Activated CD4-positive, CD25-positive, alpha-beta regulatory T cell treated with anti-CD3 and anti-CD28 coated beads, Interleukin-2, amount 50 U/mL, for 72 hours (primary cell): ENCODE results near the gene PTPN20.
"Not testable (repeated sequence)": the region's sequence is repeated elsewhere in the genome, so short reads cannot be mapped to it uniquely, and the experiment has no call there.

ENCODE experiments used
- DNase-seq: peaks from one replicate; pipeline ENCODE4 v3.0.0; 2021

Gene PTPN20, protein sequence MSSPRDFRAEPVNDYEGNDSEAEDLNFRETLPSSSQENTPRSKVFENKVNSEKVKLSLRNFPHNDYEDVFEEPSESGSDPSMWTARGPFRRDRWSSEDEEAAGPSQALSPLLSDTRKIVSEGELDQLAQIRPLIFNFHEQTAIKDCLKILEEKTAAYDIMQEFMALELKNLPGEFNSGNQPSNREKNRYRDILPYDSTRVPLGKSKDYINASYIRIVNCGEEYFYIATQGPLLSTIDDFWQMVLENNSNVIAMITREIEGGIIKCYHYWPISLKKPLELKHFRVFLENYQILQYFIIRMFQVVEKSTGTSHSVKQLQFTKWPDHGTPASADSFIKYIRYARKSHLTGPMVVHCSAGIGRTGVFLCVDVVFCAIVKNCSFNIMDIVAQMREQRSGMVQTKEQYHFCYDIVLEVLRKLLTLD

DNA sequence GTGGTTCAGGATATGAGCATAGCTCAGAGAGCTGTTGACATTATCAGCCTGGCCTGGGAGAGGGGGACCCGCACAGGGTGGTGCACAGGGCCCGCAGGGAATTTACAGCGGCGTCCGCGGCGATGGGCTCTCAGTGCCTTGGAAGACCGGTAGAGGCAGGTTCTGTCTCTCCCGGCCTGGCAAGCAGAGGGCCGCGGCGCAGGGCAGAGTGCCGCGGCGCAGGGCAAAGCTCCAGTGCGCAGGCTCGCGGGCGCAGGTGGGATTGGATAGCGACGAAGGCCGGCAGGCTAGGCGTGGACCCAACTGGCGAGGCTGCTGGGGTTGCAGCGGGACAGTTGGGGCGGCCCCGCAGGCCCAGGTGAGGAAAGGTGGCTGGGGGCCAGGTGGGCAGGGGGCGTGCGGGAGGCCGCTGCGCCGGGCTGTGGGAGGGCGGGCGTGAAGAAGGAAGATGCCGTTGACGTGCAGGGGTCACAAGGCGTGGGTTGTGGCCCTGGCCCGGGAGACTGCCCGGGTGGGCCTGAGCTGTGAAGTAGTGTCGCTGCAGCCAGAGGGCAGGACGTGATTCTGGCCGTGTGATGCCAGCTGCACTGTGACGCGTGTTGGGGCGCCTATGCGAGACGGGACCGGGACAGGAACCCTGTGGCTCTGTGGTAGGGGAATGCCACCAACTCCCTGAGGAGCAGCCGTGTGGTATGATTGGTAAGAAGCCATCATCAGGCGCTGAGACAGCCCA is at the start of gene PTPN20:
Gene PTPN20, plus strand, starts transcription at position 285 of the 733 bp plus-strand sequence. CDS start 21,072 bp downstream, outside the sequence.
- not testable (repeated sequence) for DNase-seq

DNA sequence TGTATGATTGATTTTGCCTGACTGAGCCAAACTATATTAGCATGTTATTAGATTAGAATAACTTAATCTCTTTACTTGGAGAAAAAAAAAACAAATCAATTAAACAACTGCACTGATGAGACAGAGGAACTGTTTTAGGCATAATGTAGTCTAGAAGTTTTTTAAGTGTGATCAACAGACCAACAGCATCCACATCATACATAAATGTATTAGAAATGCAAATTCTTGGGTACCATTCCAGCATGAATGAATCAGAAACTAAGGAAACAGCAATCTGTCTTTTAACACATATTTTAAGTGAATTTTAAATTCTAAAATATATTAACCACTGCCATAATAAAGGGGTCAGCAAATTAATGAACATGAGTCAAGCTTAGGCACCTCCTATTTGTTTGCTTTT is 41.5 kb upstream of the PTPN20 start:
- not testable (repeated sequence) for DNase-seq

DNA sequence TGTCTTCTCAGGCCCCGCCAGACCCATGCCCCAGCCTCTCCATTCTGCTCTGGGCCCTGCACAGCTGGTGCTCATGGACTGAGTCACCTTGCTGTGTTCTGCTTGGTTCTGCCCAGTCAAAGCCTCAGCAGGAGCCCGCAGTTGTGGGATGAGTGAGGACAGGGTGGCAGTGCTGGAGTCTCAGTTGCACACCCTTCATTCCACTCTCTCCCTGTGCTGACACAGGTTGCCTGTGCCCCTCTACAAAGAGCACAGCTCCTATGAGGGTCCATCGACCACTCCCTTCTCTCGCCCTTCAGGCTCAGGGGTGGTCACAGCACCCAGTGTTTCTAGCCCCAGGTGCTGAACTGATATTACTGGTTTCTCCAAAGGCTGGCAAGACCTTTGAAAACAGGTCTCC is 39.6 kb upstream of the PTPN20 start:
- not testable (repeated sequence) for DNase-seq

DNA sequence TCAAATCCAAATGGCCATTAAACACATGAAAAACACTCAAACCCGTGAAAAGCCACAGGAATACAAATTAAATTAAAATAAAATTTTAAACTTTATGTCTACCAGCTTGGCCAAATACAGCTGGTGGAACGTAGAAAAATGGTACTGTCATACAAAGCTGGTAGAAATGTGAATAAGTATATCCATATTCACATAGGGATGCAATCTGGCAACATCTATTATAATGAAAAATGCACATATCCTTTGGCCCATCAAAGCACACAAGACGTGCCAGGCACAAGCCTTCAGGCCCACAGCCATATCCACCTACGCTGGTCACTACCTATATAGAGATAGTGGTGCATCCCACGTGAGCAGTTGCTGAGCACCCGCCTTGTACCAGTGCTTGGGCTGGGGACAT is 35.9 kb upstream of the PTPN20 start:
- not testable (repeated sequence) for DNase-seq

DNA sequence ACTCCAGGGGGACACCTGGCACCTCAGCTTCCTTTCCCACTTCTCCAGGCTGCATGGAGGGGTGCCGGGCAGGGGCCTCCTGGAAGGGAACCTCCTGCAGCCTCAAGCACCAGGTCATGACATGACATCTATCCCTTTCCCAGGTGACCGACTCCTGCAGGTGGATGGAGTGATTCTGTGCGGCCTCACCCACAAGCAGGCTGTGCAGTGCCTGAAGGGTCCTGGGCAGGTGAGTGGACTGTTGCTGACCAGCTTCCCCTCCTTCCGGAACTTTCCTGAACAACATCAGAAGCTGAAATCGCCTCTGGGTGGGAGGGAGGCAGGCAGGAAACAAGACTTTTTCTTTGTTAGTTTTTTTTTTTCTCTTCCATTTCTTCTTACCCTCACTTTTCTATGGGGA is 34.5 kb upstream of the PTPN20 start:
- not testable (repeated sequence) for DNase-seq

DNA sequence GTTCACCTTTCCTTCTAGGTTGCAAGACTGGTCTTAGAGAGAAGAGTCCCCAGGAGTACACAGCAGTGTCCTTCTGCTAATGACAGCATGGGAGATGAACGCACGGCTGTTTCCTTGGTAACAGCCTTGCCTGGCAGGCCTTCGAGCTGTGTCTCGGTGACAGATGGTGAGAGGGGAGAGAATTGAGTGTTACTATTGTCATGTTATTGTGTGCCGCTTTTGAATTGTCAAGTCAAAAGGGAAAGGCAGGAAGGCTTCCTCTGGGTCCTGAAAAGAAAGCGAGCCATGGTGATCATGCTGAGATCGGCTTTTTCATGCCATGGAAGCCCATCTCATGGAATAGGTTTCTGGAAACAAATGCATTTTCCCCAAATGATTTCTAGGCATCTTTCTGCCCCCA is 32.5 kb upstream of the PTPN20 start:
- not testable (repeated sequence) for DNase-seq

DNA sequence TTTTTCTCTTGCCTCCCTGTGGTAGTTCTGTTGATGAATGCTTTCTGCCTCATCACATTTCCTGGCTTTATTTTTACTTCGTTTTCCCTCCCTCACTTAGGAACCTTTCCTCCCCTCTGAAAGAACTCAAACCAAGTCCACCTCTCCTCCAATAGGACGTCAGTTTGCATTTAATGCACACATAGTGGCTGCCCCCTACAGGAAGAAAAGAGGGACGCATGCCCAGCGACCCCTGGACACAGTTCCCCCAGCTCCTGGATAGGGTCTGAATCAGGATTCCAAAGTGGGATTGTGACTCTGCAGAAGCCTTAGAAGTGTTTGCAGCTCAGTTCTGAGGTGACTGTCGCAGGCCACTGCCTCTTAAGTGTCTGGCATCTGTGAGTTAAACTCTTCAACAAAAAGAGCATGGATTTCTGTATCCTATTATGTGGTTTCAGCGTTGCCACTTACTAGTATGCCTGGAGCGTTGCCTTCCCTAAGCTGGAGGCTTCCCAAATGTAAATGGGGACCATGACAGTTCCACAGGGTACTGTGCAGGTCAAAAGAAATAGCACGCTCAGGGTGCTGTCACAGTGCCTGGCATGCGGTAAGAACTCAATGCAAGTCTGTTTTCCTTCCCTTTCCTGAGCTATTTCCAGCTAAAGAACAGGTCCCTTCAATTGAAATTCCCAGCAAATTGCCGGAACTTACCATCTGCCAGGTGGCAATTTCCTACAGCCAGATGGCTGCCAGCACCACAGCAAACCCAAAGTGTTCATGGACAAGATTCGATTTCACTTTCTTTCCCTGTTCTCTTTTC is 20.2 kb upstream of the PTPN20 start:
- DNase-seq, result not testable (repeated sequence)

DNA sequence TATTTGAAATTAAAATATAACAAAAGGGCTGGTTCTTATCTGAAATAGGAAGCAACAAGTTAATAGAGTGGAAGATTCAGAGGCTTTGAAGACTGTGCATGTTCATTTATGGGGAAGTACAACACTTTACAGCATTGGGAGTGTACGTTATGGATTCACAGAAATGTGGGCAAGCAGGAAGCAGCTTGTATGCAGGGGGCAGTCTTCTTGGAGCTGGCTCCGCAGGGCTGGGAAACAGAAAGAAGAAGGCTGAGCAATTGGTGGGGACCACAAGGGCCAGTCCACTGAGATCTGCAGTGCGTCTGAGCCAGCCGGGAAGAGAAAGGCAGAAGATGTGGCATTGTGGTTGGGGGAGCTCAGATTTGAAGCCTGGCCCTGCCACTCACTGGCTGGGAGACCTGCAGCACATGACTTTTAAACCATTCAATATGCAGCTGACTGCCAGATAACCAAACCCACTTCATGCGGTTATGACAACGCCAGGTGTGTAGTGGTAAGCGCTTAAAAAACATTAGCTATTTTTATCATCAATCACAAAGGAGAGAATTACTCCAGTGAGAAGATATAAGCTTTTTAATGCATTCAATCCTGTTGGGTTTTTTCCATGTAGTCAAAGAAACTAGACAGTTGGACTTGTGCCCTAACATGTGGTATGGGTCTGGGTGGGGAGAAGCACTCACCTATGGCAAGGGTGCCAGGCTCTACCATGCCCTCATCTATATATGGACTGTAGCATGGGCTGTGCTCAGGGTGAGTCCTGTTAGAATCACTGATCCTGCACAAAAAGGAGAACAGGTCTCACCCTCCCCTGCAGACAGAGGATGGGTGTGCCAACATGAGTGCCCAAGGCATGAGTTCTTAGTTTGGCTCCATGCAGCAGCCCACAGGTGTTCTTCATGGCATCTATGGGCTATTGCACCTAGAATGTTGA is 14.2 kb upstream of the PTPN20 start:
- DNase-seq, result not testable (repeated sequence)

DNA sequence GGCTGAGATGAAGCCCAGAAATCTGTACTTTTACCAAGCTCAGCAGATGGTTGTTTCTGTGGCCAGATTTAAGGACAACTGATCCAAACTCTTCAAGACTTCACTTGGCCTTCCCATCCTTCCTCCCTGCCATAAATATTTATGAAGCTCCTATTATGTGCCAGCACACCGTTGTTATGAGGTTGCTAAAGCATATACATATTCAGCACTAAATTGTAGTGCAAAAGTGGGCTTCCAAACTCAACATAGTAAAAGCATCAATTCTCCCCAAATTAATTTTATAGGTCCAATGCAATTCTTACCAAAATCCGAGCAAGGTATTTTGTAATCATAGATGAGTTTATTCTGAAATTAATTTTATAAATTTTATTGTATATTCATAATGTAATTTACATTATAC is 10.0 kb upstream of the PTPN20 start:
- not testable (repeated sequence) for DNase-seq

DNA sequence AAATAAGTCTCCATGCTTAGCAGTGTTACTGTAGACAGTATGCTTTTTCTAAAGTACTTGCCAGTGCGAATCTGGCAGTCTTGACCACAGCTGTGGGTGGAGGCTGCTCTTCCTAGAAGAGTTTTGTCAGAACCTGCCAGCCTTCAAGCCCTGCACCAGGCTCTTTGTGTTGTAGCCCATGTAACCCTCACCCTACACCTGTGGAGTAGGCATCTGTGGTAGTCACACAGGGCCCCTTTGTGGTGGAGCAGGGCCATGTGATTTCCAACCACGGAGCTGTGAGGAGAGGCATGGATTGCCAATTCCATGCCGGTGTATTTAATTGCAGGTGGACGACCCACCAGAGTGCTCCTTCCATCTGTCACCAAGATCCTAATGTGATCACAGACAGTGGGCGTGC is 7.4 kb upstream of the PTPN20 start:
- not testable (repeated sequence) for DNase-seq

DNA sequence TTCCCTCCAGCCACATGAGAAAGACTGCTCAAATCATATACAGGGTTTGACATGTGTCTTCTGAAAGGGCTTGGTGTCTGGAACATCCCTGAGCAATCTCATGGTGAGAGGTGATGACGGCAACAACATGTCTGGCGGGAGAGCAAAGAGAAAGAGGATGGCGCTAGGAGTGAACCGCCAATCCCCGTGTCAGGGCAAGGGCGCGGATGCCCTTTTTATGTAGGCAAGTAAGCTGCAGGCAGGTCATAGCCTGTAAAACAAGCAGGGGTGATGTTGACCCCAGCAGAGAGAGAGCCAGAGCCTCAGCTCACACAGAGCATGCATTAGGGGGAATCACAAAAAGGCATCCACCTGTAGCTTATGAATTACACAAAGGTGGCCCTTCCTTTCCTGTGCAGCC is 4.9 kb upstream of the PTPN20 start:
- not testable (repeated sequence) for DNase-seq

DNA sequence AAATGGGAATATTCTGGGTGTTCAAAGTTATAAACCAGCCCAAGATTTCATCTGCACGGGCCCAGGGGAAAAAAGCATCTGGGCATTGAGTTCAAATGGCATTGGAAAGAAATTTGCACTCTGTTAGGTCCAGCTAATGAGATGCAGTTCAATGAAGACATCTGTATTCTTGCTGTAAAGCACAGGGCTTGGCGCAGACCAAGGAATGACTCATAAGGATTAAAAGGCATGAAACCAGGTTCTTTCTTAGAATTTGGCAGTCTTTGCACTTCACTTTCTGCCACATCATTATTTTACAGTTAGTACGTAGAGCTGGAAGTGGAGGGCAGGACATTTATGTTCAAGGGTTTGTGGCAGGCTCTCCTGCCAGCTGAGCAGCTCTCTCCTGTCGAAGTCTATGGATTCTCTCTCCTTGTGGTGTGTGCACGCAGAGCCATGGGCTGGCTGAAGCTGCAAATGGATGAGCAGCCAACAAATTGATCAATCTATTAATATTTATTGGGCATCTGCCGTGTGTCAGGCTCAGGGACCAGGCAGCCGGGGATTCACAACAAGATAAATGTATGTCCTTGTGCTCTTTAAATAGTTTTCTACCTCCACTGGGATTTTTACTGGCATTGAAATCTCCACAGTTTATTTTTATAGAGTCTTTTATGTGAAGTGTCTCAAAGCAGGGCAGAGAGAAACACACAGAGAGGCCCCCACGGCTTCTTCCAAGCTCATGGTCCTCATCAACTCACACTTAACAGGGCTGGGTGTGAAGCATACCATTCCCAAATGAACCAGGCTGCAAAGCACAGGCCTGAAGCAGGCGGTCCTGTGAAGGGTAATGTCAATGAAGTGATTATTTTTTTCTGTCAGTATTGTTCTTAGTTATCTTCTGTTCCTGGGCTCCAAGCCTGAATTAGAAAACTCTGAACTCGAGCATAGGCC is 3.8 kb upstream of the PTPN20 start:
- DNase-seq, result not testable (repeated sequence)

DNA sequence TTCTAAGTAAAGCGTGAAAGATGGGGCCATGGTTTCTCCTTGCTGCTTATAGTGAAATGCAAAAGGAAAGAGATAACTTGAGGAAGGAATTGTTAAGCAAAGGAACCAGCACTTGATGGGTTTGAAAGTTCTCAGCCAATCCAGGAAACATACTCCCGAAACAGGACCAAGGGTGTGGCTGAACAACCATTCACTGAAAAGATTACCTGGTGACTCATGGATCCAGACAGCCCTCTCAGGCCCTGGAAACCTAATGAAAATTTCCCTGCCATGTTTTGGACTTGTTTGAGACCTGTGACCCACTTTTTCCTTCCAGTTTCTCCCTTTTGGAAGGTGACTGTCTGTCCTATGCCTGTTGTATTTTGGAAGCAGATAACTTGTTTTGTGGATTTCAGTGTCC is 11.3 kb downstream of the PTPN20 start:
- not testable (repeated sequence) for DNase-seq

DNA sequence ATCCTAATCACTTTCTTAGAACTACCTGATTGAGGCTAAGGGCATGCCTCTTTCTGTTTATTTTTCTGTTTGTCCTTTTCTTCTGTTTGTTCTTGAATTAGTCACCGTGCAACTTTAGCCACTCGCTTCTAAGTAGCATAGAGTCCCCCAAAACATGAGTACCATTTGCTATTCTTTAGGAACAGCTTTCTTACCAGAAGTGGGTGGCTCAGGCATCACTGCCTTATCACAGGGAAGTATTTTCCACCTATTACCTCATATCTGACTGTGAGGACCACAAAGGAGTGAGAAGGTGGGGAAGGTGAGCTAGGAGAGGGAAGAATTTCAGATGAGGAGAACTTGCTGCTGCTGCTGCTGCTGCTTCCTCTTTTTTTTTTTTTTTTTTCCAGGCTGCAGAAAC is 13.9 kb downstream of the PTPN20 start:
- not testable (repeated sequence) for DNase-seq

DNA sequence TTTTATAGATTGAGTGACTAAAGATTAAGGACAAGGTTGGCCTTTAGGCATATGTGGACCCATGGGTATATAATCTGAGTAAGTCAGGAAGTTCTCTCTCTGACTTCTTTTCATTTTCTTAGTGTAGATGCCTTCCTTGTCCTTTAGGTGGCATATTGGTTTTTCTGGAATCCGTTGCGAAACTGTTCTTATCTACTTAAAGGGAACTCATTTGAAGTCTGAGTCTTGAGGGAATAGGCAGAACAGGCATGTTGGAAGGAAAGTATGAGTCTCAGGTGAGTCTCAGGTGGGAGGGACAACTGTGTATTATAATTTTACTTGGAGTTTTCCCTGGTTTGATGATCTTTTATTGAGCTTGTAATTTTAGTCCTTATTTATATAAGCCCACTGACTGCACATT is 14.6 kb downstream of the PTPN20 start:
- not testable (repeated sequence) for DNase-seq

DNA sequence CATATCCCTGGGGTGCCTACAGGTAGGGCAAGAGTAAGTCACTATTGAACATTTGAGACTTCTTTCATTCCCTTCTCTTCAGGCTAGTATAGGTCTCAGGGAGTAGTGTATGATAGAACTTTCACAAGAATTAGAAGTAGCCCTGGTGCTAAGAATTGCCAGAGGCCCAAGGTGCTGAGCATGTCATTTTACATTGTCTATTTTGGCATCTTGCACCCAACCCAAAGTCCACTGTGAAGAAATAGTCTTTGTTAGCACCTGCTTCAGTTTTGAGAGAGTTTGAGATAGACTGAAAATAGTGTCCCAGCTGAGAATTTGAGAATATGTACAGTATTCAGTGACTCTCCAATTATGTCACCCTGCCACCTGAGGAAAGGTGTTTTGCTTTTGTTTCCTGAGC is 17.6 kb downstream of the PTPN20 start:
- DNase-seq, result not testable (repeated sequence)

DNA sequence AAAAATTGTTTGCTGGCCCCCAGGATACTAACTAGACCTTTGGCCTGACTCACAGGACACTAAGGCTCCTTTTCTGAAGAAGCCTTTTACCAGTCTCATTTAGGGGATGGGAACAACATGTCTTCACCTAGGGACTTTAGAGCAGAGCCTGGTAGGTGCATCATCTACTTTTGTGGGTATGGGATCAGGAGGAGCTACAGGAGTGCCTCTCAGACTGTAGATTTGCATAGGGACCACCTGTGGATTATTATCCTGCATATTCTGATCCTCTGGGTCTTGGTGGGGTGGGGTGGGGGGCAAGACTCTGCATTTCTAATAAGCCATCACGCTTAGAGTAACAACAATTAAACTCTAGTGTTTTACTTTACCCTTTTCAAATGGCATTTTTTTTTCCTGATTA is 21.2 kb downstream of the PTPN20 start:
- not testable (repeated sequence) for DNase-seq

DNA sequence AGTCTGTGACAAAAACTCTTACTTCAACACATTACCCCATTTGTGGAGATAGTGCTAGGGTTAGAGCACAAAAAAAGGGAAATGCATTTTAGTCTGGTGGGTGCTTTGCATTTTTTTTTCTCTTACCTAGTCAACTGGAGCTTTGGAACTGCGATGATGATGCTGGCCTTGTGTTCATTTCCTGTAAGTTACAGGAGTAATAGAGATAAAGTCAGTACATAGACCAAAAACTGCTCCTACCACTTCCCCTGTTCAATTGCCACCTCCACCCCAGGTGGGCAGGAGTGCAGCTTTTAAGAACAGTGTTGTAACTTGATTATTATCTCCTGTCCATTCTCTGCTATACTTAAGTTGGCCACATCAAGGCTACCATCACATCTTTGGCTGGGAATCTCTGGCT is 29.9 kb downstream of the PTPN20 start:
- not testable (repeated sequence) for DNase-seq

DNA sequence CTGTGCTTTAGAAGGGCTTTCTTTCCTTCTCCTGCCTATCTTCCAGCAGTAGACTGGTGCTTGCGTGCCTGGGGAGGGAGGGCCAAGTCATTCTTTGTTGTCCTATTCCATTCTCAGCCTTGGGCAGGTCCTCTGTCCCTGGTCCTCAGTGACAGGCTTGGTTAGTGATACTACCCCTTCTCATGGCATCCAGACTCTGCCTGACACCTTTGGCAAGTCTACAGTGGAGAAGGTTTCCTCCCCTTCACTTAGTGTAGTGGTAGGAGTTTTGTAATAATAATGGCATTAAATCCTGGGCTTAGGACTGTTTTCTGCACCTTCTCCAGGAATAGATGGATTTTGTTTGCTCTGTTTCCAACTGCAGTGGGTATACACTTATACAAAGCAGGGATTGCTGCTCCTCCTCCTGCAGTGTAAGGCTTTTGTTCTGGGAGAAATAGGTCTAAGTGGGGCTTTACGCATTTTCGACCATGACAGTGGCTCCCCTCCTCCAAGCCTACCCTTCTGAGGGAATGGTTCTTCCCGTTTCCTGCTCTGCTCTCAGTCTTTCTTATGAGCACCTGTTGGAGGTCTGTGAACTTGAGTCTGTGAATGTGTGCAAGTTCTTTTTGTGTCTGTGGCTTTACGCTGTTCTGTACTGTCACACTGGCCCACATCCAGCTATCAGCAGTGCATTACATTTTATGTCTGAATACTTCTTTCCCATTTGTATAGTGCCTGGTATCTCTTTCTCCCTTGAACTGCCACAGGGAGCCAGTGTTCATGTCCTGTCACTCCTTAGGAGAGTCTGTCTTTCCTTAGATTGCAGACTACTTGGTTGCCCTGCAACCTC is 37.7 kb downstream of the PTPN20 start:
- DNase-seq, result not testable (repeated sequence)

DNA sequence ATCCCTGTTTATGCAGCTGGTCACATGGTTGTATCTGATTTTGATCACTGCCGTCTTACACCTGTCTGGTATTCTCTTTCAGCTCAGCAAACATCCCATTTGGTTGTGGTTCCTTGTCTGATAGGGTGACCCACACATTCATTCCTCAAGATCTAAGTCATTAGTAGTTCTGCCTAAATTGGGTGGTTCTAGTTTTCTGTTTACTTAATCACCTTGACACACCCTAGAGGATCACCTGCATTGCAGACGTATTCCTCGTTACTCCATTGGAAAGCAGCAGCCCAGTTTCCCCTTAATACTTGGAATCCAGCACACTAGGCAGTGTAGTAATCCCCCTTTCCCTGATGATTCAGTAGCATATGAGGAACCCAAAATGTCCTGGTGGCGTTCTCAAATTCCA is 41.3 kb downstream of the PTPN20 start:
- DNase-seq, result not testable (repeated sequence)
